SIG-M5 treated with dmso at 0.1 percent for 504 hours (cell line): Measurements from ENCODE around the gene LRRC32.
"Not testable (repeated sequence)": the region's sequence is repeated elsewhere in the genome, so short reads cannot be mapped to it uniquely, and the experiment has no call there.

Experiments
- DNase-seq: peaks from one replicate; lab custom pipeline; 2025; ENCODE audit not compliant: unreplicated experiment; lab: John Stamatoyannopoulos, UW

Gene LRRC32

GRCh38 chr11:76630600-76631281, 39.8 kb downstream of the LRRC32 start:
- DNase-seq: no peak

- DNase-seq: peak; percentile 38
These were observed 40.5 kb downstream of the LRRC32 start for GRCh38 chr11:76629853-76630599.

DNA sequence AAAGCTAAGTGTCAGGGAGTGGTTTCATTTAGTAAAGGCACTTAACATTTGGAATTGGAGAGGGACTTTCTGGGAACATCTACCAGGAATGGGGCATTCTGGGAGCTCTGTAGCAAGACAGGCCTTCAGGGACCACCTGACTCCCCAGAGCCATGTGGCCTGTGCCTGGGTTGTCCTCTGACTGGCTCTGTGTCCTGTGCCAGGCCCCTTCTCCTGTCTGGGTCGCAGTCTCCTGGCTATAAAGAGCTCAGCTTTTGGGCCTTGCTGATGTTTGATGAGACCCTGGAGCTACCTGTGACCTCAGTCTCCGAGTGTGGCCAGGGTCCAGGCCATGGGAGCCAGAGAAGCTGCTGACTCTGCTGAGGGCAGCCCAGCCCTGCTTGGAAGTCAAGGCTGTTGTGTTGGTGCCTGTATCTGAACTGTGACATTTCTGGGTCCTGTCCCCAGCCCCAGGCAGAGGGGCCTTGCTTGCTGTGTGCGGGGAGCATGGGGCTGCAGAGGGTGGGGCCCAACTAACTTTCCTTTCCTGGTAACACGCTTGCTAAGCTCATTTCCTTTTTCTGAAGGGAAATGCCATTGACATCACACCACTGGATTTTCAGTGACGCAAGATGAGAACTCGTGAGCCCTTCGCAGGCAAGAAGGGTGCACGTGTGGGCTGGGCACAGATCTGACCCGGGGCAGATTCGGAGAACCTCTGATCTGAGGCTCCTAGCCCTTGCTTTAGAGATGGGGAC, 41.3 kb downstream of the LRRC32 start:
- peak; percentile 70 for DNase-seq

DNA sequence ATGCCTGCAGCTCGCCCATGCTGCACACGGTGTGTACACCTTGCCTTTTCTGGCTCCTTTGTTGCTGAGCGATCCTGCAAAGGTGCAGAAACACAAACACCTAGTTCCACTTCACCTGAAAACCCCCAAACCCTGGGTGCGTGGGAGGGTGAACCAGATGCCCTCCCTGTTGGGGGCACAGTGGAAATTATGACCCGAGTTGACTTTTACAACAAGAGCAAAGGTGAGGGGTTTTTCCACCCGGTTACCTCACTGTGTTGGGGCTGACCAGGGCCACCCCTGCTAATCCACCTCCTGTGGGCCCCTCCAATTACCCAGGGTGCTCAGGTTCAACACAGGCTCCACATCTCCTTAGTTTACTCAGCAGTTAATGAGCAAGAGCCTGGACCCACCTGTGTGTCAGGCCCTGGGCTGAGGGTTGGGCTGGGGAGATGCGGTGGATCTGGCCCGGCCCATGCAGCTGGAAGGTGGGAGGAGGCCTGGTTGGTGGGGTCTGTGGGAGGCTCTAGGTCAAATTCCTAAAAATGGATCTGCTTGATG, 42.1 kb downstream of the LRRC32 start:
- DNase-seq: no peak

- DNase-seq: no peak
These were observed 42.9 kb downstream of the LRRC32 start for GRCh38 chr11:76627606-76628005.

GRCh38 chr11:76626921-76627401, 43.6 kb downstream of the LRRC32 start:
- DNase-seq: peak; percentile 73

GRCh38 chr11:76626266-76626665, 44.3 kb downstream of the LRRC32 start:
- no peak for DNase-seq

DNA sequence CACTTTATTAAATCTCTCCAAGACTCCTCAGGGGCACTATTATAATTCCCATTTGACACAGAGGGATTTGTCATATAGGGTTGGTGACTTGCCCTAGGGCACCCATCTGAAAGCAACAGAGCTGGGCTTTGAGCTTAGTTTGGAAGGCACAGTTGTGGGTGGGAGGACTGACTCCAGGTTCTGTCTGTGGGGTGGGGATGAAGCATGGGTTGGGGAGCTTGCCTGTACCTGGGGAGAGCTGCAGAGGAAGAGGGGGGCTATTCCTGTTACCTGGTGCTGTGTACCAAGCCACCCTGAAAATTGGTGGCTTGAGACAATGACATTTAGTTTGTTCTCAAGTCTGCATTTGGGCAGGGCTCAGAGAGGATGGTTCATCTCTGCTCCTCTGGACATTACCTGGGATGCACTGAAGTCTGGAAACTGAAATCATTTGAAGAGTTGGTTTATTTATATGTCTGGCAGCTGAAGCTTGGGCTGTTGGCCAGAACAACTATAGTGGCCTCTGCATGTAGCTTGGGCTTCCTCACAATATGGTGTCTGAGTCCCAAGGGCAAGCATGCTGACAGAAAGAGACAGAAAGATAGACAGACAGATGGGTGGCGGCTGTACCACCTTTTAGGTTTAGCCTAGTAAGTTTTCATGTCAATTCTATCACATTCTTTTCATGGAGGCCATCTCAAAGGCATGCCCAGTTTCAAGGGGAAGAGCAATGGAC, 44.9 kb downstream of the LRRC32 start:
- no peak for DNase-seq

- DNase-seq: no peak
These were observed 45.8 kb downstream of the LRRC32 start for GRCh38 chr11:76624500-76625379.

- no peak for DNase-seq
These were observed 46.6 kb downstream of the LRRC32 start for GRCh38 chr11:76623884-76624419.

GRCh38 chr11:76623171-76623883, 47.2 kb downstream of the LRRC32 start:
- DNase-seq: no peak

DNA sequence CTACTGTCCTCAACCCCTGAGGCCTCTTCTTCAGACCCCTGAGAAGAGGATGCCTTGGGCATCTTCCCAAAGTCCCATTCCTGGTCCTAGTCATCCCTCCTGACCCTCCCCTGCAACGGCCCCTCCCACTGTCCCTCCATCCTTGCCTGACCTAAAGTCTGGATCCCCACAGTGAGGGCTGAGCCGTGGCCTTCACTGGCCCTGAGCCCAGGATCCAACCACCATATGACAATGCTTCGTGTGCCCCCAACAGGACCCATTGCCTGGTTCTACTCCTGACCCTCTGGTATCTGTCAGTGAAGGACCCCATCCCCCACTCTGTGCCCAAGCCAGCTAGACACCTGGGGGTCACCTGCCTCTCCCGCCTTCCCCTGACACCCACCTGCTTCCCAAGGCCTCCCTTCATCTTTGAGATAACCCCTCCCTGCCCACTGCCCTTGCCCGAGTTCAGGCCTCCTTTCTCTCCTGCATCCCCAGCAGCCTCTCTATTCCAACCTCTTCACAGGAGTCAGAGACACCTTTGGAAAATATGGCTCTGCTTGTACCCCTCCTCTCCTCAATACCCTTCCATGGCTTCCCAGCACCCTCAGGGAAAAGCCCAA, 48.0 kb downstream of the LRRC32 start:
- DNase-seq: no peak

DNA sequence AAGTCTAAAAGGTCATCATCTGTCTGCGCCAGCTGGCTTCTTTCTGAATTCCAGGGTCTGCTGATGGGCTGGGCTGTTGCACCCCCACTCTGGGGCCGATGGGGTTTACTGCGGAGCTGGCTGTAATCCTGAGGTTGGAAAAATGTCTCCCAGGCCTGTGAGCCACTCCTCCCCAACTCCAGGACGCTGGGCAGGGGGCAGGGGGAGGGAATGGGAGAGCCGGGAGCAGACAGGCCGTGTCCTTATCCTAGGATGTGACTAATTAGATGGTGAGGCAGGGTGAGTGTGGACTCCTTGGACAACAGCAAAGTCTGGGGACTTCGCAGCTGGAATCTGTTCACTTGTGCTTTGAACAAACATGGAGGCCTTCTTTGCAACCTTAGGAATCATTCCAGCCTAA, 48.7 kb downstream of the LRRC32 start:
- DNase-seq: no peak

- DNase-seq: no peak
These were observed 49.1 kb downstream of the LRRC32 start for GRCh38 chr11:76621466-76621865.

GRCh38 chr11:76620489-76620888, 50.1 kb downstream of the LRRC32 start:
- DNase-seq: no peak

GRCh38 chr11:76619801-76620200, 50.7 kb downstream of the LRRC32 start:
- not testable (repeated sequence) for DNase-seq

DNA sequence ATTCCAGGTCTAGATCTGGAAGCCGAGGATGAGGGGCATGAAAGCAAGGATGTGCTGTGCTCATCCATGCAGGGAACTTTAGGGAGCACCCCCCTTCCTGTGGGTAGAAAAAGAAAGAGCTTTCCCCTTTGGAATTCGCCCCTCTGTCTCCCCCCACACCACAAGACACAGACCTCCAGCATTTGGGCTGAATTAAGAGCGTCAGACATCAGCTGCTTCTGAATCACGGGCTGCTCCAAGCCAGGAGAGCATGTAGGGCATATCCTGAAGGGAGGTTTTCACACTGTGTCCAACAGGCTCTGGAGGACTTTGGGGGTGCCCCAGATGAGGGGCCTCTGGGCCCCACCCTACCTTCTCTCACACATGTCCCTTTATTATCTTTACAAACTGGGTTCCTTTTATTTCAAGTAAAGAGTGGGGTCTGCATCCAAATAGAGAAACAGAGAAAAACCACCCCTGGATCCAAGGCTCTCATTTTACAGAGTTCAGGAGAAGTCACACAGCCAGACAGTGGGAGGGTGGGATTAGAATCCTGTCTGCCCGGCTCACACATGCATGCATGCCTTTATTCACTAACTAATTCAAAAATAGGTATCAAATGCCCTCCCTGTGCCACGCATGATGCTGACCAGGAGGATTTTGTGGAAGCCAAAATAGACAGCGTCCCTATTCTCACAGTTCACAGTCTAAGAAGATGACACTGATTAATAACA, 52.8 kb downstream of the LRRC32 start:
- no peak for DNase-seq
